ENCODE measurements around the gene OR6C1. TPM values are rescaled to one million over a fixed set of nuclear protein-coding genes. Genes with fewer than 3 reads are reported as not detected.
"Not testable (repeated sequence)": the region's sequence is repeated elsewhere in the genome, so short reads cannot be mapped to it uniquely, and the experiment has no call there.

The OR6C1 gene
- not detected for total RNA-seq

DNA sequence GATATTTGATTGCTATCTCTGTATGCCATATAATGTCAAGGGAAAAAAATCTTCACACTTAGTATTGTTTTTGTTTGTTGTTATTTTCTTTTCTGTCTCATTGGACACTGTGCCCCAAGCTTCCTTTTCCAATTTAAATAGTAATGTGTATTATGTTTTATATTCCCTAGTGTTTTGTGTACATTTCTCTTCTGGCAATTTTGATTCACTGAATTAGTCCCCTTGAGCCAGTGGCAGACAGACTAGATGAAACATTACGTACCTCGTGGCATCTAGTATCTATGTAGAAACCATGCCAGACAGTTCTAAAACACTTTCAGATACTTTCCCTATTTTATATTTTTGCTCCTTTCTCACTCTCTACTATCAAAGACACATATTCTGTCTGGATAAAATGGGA is at the start of gene OR6C1:
Gene OR6C1, plus strand, starts transcription at position 301 of the 400 bp plus-strand sequence. CDS start 6,257 bp downstream, outside the sequence.
- DNase-seq: no peak

DNA sequence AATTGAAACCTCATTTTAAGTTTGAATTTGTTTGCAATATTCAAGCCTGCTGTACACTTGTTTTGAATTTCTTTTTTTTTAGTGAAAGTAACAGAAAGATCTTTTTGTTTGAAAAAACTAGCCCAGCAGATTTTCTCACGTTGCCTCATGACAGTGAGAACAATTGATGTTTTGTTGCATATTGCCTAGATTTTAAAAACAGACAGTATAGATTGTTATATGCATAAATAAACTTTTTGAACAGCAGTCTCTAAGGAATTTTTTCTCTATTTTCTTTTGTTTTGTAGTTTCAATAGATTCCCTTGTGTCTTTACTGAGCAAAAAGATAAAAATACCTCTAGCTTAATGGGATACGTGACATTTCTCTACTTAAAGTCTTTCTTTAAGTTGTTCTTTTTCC is 33.2 kb upstream of the OR6C1 start:
- no peak for DNase-seq

DNA sequence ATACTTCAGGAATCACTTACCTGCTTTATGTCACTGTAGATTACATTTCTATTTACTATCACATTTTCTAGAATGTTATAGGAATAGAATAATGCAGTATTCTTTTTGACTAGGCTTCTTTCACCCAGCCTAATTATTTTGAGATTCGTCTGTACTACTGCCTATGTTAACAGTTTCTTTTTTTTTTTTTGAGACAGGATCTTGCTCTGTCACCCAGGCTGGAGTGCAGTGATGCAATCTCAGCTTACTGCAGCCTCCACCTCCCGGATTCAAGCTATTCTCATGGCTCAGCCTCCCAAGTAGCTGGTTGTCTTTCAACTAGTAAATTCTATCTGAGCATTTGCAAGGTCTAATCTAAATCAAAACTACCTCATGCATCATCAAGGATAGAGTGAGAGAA is 24.1 kb upstream of the OR6C1 start:
- no peak for DNase-seq

DNA sequence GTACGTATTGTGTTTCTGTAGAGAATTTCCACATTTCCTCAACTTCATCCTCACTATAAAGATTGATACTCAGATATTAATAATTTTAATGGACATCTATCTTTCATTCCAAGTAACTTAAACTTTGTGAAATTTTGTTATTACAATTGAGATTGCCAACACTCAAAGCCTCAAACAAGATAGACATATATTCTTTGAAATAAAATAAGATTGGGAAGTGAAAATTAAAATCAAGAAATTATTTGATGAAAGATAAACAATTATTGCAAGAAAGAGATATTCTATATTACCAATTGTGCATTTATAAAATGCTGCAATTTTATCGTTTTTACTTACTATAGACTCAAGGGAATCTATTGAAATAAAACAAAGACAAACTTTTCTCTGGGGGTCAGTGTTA is 17.7 kb upstream of the OR6C1 start, which contains the start of gene OR6C6:
Gene OR6C6, minus strand, starts transcription at position 101 of the 400 bp plus-strand sequence. CDS start 1,337 bp downstream, outside the sequence.
- no peak for DNase-seq

DNA sequence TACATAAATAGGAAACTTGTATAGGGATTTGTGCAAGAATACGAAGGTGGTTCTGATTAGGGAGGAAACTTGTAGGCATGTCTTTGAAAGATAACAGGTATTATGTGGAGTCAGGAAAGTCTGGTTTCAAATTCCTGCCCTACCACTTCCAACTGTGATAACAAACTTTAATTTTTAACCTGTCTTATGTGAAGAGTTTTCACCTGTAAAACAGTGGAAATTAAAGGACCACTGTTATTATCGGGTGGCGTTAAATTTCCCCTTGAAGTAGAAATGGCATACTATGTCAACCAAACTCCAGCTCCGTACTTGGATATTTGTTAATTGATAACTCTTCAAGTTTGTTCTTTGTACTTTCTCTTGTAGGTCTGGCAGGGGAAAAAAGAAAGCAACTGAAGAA is 6.1 kb downstream of the OR6C1 start:
- DNase-seq: no peak

DNA sequence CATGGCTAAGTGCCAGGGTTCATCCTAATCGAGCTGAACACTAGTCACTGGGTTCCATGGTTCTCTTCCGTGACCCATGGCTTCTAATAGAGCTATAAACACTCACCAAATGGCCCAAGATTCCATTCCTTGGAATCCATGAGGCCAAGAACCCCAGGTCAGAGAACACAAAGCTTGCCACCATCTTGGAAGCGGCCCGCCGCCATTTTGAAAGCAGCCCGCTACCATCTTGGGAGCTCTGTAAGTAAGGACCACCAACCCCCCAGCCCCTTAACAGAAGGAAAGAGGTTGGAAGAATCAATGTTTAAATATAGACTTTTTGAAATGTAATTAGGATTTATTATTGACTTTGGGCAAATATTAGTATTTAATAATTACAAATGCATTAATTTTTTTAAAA is 11.7 kb downstream of the OR6C1 start:
- DNase-seq: not testable (repeated sequence)

DNA sequence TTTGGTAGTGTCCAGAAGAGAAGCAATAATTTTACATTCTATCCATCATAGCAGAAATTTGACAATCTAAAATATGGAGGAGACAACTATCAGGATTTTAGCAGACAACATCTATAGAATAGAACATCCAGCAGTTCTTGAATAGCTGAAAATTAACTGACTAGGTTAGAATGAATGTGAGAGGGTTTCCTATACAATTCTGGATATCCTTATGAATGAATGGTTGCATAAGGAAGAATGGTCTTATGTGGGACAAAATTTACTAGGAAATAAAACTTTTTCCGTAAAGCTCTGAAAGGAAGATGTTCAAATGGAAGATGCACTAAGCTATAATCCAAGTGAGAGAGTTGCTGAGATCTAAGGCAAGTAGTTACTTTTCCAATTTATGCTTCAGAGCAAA is 16.3 kb downstream of the OR6C1 start, which contains the start of gene OR6C3:
Gene OR6C3, plus strand, starts transcription at position 301 of the 400 bp plus-strand sequence. CDS start 955 bp downstream, outside the sequence.
- DNase-seq: no peak

DNA sequence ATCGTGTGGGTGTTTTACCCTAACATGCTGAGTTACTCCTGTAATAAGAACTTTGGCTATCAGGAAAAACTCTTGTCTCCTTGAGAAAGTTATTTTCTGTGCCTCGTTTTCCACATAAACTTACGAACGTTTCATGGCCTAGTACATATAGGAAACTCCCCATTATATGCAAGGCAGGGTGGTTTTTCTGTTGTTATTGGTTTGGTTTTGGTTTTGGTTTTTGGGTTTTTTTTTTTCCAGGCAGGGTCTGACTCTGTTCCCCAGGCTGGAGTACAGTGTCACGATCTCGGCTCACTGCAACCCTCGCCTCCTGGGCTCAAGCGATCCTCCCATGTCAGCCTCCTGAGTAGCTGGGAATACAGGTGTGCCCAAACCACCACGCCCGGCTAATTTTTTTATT is 21.9 kb downstream of the OR6C1 start:
- DNase-seq: no peak

DNA sequence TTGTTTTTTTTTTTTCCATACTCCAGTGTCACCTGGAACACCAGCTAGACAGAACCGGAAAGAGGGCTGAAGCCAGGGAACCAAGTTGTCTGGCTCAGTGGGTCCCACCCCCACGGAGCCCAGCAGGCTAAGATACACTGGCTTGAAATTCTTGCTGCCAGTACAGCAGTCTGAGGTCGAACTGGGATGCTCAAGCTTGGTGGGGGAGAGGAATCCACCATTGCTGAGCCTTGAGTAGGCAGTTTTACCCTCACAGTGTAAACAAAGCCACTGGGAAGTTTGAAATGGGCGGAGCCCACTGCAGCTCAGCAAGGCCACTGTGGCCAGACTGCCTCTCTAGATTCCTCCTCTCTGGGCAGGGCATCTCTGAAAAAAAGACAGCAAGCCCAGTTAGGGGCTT is 41.2 kb downstream of the OR6C1 start:
- not testable (repeated sequence) for DNase-seq

DNA sequence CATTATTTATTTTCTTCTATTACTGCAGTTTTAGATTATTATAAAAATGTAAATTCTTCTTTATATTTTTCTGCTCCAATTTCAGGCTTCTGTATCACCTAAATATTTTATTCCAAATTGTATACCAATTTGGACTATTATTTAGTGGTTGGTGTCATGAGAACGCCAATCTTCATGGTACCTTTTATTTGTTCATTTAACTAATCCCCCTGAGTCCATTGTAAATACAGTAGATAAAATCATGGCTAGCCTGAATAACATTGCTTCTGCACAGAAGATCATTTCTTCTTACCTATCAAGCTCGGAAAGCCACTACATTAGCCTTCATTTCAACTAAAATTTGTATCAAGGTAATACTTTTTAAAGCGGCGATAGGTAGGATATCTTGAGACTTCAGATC is 48.5 kb downstream of the OR6C1 start, which contains the start of gene OR6C75:
Gene OR6C75, plus strand, starts transcription at position 301 of the 400 bp plus-strand sequence. CDS start 2,136 bp downstream, outside the sequence.
- DNase-seq: no peak

DNA sequence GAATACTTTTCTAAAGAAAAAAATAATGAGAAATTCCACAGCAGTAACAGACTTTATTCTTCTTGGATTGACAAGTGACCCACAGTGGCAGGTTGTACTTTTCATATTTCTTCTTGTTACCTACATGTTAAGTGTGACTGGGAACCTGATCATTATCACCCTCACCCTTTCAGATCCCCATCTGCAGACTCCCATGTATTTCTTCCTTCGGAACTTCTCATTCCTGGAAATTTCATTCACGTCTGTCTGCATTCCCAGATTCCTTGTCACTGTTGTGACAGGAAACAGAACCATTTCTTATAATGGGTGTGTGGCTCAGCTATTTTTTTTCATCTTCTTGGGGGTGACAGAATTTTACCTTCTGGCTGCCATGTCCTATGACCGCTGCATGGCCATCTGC is 50.9 kb downstream of the OR6C1 start:
- no peak for DNase-seq
